AG09319 (cell line): Measurements from ENCODE around the gene PDE8A.

Experiments
- DNase-seq: peaks from one replicate; pipeline ENCODE4 v3.0.0-alpha.2; 2010; ENCODE audit warnings: low read depth; ENCODE audit errors: extremely low read depth
- TF ChIP-seq, protein P1 (sequence below): IDR thresholded peaks from 2 replicates; pipeline ENCODE4 v1.5.1; 2011; ENCODE audit warnings: low read depth, mild to moderate bottlenecking, inconsistent platforms, low read length, moderate library complexity

PDE8A gene

DNA sequence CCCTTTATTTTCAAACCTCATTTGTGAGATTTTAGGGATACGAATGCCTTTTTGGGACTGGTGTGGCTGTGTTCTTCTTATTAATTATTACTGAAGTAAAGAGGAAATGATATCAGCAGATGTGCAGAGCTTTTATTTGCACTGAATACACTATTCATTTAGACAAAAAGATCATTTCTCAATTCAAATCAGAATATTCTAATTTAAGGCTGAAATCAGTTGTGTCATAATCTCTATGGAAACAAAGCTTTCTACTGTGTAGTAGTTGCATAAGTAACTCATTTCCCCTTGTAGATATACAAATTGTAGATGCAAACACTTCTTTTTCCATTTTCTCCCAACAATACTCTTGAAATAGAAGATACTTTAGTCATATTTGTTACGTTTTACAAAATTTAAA lies 56.0 kb downstream of the PDE8A start:
- no peak for DNase-seq
- TF ChIP-seq, protein P1, sequence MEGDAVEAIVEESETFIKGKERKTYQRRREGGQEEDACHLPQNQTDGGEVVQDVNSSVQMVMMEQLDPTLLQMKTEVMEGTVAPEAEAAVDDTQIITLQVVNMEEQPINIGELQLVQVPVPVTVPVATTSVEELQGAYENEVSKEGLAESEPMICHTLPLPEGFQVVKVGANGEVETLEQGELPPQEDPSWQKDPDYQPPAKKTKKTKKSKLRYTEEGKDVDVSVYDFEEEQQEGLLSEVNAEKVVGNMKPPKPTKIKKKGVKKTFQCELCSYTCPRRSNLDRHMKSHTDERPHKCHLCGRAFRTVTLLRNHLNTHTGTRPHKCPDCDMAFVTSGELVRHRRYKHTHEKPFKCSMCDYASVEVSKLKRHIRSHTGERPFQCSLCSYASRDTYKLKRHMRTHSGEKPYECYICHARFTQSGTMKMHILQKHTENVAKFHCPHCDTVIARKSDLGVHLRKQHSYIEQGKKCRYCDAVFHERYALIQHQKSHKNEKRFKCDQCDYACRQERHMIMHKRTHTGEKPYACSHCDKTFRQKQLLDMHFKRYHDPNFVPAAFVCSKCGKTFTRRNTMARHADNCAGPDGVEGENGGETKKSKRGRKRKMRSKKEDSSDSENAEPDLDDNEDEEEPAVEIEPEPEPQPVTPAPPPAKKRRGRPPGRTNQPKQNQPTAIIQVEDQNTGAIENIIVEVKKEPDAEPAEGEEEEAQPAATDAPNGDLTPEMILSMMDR, result no peak

DNA sequence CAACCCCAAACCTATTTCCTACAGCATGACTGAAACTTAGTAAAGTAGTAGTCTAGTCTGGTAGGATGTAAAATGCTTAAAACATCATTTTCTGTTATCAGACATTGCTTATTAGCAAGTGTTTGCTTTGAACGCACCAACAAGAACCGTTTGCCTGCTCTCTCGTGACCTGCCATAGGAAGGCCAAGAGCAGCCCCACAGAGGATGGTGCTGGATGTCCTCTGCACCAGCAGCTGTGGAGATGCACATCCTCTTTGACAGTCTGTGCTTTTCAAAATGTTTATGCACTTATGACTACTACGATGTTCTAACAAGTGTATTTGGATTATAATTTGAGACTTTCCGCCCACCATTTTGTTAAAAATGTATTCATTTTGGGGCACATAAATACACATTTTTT lies 59.6 kb downstream of the PDE8A start:
- DNase-seq, result no peak
- TF ChIP-seq, protein P1, result no peak

DNA sequence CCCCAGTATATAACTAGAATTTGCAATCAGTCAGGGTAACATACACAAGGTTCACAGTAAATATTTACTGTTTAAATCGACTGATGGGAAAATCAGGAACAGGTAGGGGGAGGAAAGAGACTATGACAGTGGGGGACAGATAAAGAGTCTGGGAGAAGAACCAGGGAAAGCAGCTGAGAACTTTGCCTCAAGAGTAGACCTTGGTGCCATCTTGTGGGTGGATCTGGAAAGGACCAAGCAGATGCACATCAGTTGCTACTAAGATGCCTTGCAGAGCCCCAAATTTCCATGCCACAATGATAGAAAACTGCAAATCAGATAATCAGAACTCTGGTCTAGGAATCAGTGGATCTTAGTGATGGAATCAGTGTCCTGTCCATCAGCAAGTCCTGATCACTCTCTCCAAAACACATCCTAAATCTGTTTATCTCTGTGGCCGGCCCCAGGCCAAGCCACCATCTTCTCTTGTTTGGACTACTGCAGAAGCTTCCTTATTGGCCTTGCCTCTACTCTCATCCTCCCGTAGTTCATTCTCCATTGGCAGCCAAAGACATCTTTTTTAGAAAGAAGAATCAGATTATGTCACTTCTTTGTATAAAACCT lies 62.7 kb downstream of the PDE8A start:
- TF ChIP-seq, protein P1, result peak; percentile 71
- peak; percentile 43 for DNase-seq

DNA sequence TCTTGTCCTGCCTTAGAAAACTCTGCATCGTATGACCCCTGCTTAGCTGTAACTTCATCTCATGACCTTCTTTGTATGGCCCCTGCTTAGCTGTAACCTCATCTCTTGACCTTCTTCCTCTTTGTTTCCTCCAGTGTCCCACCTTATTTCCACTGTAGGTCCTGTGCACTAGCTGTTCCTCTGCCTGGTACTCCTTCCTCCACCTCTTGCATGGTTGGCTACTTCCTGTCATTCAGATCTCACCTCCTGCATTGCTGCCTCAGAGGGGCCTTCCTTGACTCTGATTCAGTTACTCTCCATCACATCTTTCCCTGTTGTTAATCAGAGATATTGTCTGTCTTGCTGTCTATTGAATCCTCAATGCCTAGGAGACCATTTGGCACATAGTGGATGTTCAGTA lies 63.2 kb downstream of the PDE8A start:
- TF ChIP-seq, protein P1, result no peak
- DNase-seq, result no peak

DNA sequence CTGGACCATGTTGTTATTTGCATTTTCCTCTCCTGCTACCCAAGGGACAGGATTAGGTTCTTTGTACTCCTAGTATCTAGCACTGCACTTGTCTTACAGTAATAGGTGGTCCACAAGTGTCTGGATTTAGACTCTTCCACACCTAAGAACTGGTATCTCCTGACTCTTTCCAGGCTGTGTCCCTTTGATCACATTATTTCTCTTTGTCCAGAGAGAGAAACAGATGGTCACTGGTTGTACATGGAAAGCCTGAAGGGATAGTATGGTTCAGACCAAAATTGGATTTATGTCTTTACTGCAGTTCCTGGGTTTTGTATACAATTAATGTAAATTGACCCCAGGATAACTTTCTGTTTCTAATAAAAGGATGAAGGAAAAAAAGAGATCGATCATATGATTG lies 64.0 kb downstream of the PDE8A start:
- no peak for DNase-seq
- TF ChIP-seq, protein P1, result no peak

DNA sequence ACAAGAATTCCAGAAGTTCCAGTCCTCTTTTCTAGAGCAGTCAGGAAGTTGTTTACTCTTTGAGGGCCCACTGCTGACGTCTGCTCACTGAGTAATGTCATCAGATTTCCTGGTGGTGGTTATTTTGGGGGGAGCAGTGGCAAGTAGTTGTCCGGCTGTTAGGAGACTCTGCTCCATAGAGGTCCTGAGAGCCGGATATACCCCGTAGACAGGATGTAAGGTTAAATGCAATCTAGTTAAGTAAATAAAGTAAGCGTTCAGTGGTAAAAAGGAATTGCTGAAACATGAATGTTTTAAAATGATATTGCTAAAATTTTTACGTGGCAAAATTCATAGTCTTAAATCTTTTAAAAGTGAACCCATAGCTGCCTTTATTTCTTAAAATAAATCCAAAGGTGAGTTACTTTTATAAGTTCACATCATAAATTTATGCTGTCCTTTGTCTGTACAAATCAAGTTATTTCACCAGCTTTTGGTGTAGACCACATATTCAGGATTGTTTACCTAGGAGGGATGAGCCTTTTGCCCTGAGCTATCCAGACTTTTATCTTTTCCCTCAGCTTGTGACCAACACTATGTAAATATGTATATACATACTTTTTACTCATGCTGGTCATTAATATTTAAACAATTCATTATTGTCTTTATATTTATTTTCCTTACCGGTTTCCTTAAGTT lies 65.8 kb downstream of the PDE8A start:
- DNase-seq, result peak; percentile 67
- TF ChIP-seq, protein P1, result no peak

DNA sequence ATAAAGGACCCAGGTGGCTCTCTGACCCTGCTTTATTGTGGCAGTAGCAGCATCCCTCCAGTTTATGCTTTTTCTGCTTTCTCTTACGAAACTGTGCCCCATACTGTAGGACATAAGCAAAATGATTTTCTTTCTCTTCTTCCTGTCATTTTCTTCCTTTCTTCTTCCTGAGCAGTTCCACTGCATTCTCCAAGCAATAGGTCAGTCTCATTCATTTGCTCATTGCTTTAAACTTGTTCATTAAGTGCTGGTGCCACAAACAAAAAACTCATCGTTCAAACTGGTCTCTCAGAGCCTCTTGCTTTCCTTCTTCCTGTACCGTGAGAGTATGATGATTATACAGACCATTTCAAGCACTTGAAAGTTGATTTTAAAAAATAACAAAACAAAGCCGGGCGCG lies 66.8 kb downstream of the PDE8A start:
- TF ChIP-seq, protein P1, result no peak
- no peak for DNase-seq
